Measurements from ENCODE around the gene CUX1.

CUX1 gene

GRCh38 chr7:102239206-102239820 is 421.9 kb downstream of the CUX1 start:
- no peak for DNase-seq
- TF ChIP-seq CTCF (IDR thresholded peaks at IDR 0.05; ENCODE audit: low read depth, low read length) = no peak
- Histone ChIP-seq H3K36me3 (peaks cover 17% of the 10 kb centered on the region), H3K4me3 (ENCODE audit: low read depth, low read length) (no peak overlapping the region), H3K27me3 (no peaks in the 10 kb centered on the region), H3K9me3 (no peaks in the 10 kb centered on the region), H3K4me1 (0 out of 2 replicates have a peak, but pooled peaks cover 2% of the 10 kb centered on the region)

GRCh38 chr7:102241431-102241830 is 424.0 kb downstream of the CUX1 start:
- TF ChIP-seq CTCF (IDR thresholded peaks at IDR 0.05; ENCODE audit: low read depth, low read length) = no peak
- Histone ChIP-seq H3K4me3 (ENCODE audit: low read depth, low read length) (no peak overlapping the region), H3K9me3 (no peaks in the 10 kb centered on the region), H3K4me1 (0 out of 2 replicates have a peak, but pooled peaks cover 1% of the 10 kb centered on the region), H3K36me3 (peaks cover 13% of the 10 kb centered on the region), H3K27me3 (no peaks in the 10 kb centered on the region)
- no peak for DNase-seq

- Histone ChIP-seq H3K4me3 (ENCODE audit: low read depth, low read length) (no peak overlapping the region), H3K9me3 (no peaks in the 10 kb centered on the region), H3K36me3 (peaks cover 16% of the 10 kb centered on the region), H3K27me3 (no peaks in the 10 kb centered on the region), H3K4me1 (no peaks in the 10 kb centered on the region)
- TF ChIP-seq CTCF (IDR thresholded peaks at IDR 0.05; ENCODE audit: low read depth, low read length) = no peak
- DNase-seq = no peak
Measured at GRCh38 chr7:102244601-102245000, 427.2 kb downstream of the CUX1 start.

GRCh38 chr7:102248081-102248455 is 430.6 kb downstream of the CUX1 start:
- no peak overlapping the region for H3K4me3 ChIP-seq (ENCODE audit: low read depth, low read length)
- H3K9me3 ChIP-seq = no peaks in the 10 kb centered on the region; the same call in 1 of the 2 replicates
- peaks cover 19% of the 10 kb centered on the region for H3K4me1 ChIP-seq
- H3K36me3 ChIP-seq = peaks cover 3% of the 10 kb centered on the region
- DNase-seq = no peak
- no peaks in the 10 kb centered on the region for H3K27me3 ChIP-seq
- TF ChIP-seq CTCF (IDR thresholded peaks at IDR 0.05; ENCODE audit: low read depth, low read length) = no peak

GRCh38 chr7:102248456-102249395 is 431.3 kb downstream of the CUX1 start:
- TF ChIP-seq CTCF (IDR thresholded peaks at IDR 0.05; ENCODE audit: low read depth, low read length) = no peak
- Histone ChIP-seq H3K4me3 (ENCODE audit: low read depth, low read length) (no peak overlapping the region), H3K27me3 (no peaks in the 10 kb centered on the region), H3K9me3 (no peaks in the 10 kb centered on the region; the same call in 1 of the 2 replicates), H3K36me3 (peaks cover 3% of the 10 kb centered on the region), H3K4me1 (peaks cover 19% of the 10 kb centered on the region)
- DNase-seq = no peak

Measured in BE2C (cell line).